22Rv1 (cell line): Measurements from ENCODE around the gene SUPV3L1.

Source experiments
- ZFX ChIP-seq: fragments of 450-650 bp; IDR thresholded peaks from 2 replicates; pipeline ENCODE4 v1.6.1; 2017; ENCODE audit warnings: antibody characterized with exemption, borderline replicate concordance
- TF ChIP-seq, protein P1 (sequence below): fragments of 450-650 bp; IDR thresholded peaks from 2 replicates; pipeline ENCODE4 v1.5.1; 2017; ENCODE audit warnings: mild to moderate bottlenecking

GRCh38 chr10:69243817-69244216, 63.8 kb downstream of the SUPV3L1 start:
- TF ChIP-seq, protein P1, sequence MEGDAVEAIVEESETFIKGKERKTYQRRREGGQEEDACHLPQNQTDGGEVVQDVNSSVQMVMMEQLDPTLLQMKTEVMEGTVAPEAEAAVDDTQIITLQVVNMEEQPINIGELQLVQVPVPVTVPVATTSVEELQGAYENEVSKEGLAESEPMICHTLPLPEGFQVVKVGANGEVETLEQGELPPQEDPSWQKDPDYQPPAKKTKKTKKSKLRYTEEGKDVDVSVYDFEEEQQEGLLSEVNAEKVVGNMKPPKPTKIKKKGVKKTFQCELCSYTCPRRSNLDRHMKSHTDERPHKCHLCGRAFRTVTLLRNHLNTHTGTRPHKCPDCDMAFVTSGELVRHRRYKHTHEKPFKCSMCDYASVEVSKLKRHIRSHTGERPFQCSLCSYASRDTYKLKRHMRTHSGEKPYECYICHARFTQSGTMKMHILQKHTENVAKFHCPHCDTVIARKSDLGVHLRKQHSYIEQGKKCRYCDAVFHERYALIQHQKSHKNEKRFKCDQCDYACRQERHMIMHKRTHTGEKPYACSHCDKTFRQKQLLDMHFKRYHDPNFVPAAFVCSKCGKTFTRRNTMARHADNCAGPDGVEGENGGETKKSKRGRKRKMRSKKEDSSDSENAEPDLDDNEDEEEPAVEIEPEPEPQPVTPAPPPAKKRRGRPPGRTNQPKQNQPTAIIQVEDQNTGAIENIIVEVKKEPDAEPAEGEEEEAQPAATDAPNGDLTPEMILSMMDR: no peak
- no peak for TF ChIP-seq ZFX
